Adrenal gland (tissue), 5 donors: Measurements from ENCODE around the gene MYO1B.

Experiments
- POLR2A ChIP-seq, 2 donors: fragments of 450-650 bp; IDR thresholded peaks; one replicate each; pipeline ENCODE4 v1.6.1; 2017; ENCODE audit warnings: antibody characterized with exemption in 2 of 2, mild to moderate bottlenecking in 2 of 2, moderate library complexity in 1 of 2
- TF ChIP-seq, protein P1 (sequence below), 6 experiments: fragments of 450-650 bp in 4 of 6; fragments of 200-600 bp in 2 of 6; sonication (generic) in 1 of 6; IDR thresholded peaks; 1 replicate in 5 of 6; 2 replicates in 1 of 6; pipeline versions ENCODE4 v1.5.1 to v1.8.0; 2016 to 2021; ENCODE audit warnings: antibody characterized with exemption in 6 of 6, mild to moderate bottlenecking in 2 of 6, moderate library complexity in 1 of 6
- donor health status: DM: no; HTN: no; CAD: no.

DNA sequence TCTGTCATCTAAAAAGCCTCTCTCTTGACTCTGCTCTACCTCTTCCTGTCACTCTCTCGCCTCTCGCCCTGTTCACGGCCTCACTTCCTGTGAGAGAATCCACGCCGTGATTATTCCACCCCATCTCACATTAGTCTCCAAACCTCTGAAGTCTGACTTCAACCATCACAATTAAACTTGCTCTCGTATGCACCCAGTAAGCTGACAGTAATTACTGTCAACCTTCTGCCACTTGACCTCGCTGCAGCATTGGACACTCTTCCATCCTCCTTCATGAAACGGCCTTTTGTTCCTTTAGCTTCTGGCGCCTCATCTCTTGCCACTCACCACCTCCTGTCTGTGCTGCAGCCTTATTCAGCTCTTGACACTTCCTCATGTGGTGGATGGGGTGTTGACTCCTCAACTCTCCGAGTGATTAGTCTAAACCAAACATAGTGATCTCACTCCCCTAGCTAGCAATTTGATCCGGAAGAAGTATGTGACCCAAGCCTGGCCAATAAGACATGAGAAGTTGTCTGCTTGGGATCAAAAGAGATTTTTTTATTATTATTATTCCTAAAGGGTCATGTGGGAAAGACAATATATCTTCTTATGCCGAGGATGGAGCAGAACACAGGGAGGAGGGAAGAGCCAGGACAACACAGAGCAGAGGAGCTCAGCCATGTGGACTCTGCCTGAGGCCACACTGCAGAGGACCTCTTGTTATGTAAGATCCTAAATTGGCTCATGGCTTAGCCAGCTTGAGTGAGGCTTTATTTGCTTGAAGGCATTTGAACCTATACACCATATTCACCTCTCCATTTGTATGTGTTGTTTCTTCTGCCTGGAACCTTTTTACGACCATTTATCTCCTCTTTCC lies 38.4 kb upstream of the MYO1B start:
- TF ChIP-seq POLR2A (IDR thresholded peaks at IDR 0.05): no peak
- TF ChIP-seq, protein P1, sequence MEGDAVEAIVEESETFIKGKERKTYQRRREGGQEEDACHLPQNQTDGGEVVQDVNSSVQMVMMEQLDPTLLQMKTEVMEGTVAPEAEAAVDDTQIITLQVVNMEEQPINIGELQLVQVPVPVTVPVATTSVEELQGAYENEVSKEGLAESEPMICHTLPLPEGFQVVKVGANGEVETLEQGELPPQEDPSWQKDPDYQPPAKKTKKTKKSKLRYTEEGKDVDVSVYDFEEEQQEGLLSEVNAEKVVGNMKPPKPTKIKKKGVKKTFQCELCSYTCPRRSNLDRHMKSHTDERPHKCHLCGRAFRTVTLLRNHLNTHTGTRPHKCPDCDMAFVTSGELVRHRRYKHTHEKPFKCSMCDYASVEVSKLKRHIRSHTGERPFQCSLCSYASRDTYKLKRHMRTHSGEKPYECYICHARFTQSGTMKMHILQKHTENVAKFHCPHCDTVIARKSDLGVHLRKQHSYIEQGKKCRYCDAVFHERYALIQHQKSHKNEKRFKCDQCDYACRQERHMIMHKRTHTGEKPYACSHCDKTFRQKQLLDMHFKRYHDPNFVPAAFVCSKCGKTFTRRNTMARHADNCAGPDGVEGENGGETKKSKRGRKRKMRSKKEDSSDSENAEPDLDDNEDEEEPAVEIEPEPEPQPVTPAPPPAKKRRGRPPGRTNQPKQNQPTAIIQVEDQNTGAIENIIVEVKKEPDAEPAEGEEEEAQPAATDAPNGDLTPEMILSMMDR (IDR thresholded peaks at IDR 0.05): no peak
